HG03103 (cell line): Measurements from ENCODE around the gene CCL27.
A peak's percentile ranks its signal among the peaks of the same experiment; 100 is the strongest.

Experiments
- ATAC-seq: cut with Tn5 transposase; IDR thresholded peaks from one replicate; pipeline ENCODE4 v1.9.1; 2021; ENCODE audit warnings: low read depth; ENCODE audit not compliant: unreplicated experiment

The CCL27 gene

GRCh38 chr9:34685591-34685990, 23.1 kb upstream of the CCL27 start:
- no peak for ATAC-seq

- ATAC-seq, result no peak
Observed at GRCh38 chr9:34684816-34685215, 22.4 kb upstream of the CCL27 start.

GRCh38 chr9:34684145-34684544, 21.7 kb upstream of the CCL27 start:
- ATAC-seq, result no peak

- ATAC-seq, result no peak
Observed at GRCh38 chr9:34675869-34676268, 13.4 kb upstream of the CCL27 start.

GRCh38 chr9:34675048-34675714, 12.7 kb upstream of the CCL27 start:
- ATAC-seq, result peak; percentile 52

GRCh38 chr9:34674440-34674839, 12.0 kb upstream of the CCL27 start:
- ATAC-seq, result no peak

GRCh38 chr9:34671307-34671706, 8.8 kb upstream of the CCL27 start:
- no peak for ATAC-seq

- no peak for ATAC-seq
Observed at GRCh38 chr9:34669809-34670562, 7.5 kb upstream of the CCL27 start.

- ATAC-seq, result peak; percentile 56
Observed at GRCh38 chr9:34665381-34666250, 3.2 kb upstream of the CCL27 start.

- ATAC-seq, result no peak
Observed at GRCh38 chr9:34665067-34665380, 2.6 kb upstream of the CCL27 start.

- ATAC-seq, result peak; percentile 55
Observed at GRCh38 chr9:34664281-34665066, 2.0 kb upstream of the CCL27 start.

GRCh38 chr9:34663303-34663605, 797 bp upstream of the CCL27 start:
- no peak for ATAC-seq

GRCh38 chr9:34659592-34660253, 2.7 kb downstream of the CCL27 start:
- no peak for ATAC-seq

- no peak for ATAC-seq
Observed at GRCh38 chr9:34658461-34658860, 4.0 kb downstream of the CCL27 start.

- no peak for ATAC-seq
Observed at GRCh38 chr9:34656992-34657391, 5.5 kb downstream of the CCL27 start.

GRCh38 chr9:34655394-34655793, 7.1 kb downstream of the CCL27 start:
- ATAC-seq, result no peak

- ATAC-seq, result no peak
Observed at GRCh38 chr9:34654323-34655051, 8.0 kb downstream of the CCL27 start.

GRCh38 chr9:34653151-34654072, 9.0 kb downstream of the CCL27 start:
- no peak for ATAC-seq

- ATAC-seq, result no peak
Observed at GRCh38 chr9:34652602-34653000, 9.9 kb downstream of the CCL27 start.
